GM23338 (cell line): ENCODE measurements around the gene FDX1. TPM values are rescaled to one million over a fixed set of nuclear protein-coding genes. Genes with fewer than 3 reads are reported as not detected.

Experiments
- ATAC-seq: fragments of 200-7000 bp; cut with Tn5 transposase; 3 replicates; pipeline ENCODE4 v1.9.1; 2020
- DNase-seq: peaks from one replicate; pipeline ENCODE4 v3.0.0-alpha.2; 2015; ENCODE audit warnings: low spot score
- H2AFZ ChIP-seq: fragments of 200-600 bp; sonication (generic); 2 replicates; pipeline ENCODE4 v1.8.0; 2016; ENCODE audit warnings: antibody characterized with exemption, mild to moderate bottlenecking, moderate library complexity
- H3F3A ChIP-seq: fragments of 200-600 bp; sonication (generic); replicated peaks from 2 replicates; pipeline ENCODE4 v1.8.0; 2017; ENCODE audit warnings: antibody characterized with exemption, mixed run types, low read depth
- H3K27ac ChIP-seq: fragments of 200-600 bp; sonication (generic); 2 replicates; pipeline ENCODE4 v1.6.1; 2016; ENCODE audit warnings: low read depth
- H3K27me3 ChIP-seq: fragments of 200-600 bp; sonication (generic); 2 replicates; pipeline ENCODE4 v1.8.0; 2016; ENCODE audit warnings: mild to moderate bottlenecking, mixed run types, moderate library complexity; ENCODE audit not compliant: insufficient read depth
- H3K36me3 ChIP-seq: fragments of 200-600 bp; sonication (generic); 2 replicates; pipeline ENCODE4 v1.8.0; 2016; ENCODE audit warnings: mild to moderate bottlenecking; ENCODE audit not compliant: insufficient read depth
- H3K4me1 ChIP-seq: fragments of 200-600 bp; sonication (generic); 2 replicates; pipeline ENCODE4 v1.8.0; 2016; ENCODE audit warnings: mild to moderate bottlenecking, moderate library complexity; ENCODE audit not compliant: insufficient read depth
- H3K4me2 ChIP-seq: fragments of 200-600 bp; sonication (generic); 2 replicates; pipeline ENCODE4 v1.7.1; 2017; ENCODE audit warnings: mixed run types
- H3K4me3 ChIP-seq: fragments of 200-600 bp; sonication (generic); 2 replicates; pipeline ENCODE4 v1.6.1; 2016; ENCODE audit warnings: mixed run types
- H3K79me2 ChIP-seq: fragments of 200-600 bp; sonication (generic); replicated peaks from 2 replicates; pipeline ENCODE4 v1.8.0; 2017; ENCODE audit warnings: mild to moderate bottlenecking; ENCODE audit not compliant: insufficient read depth
- H3K9me2 ChIP-seq: fragments of 200-600 bp; sonication (generic); 2 replicates; pipeline ENCODE4 v1.8.0; 2017; ENCODE audit not compliant: insufficient read depth
- H4K20me1 ChIP-seq: fragments of 200-600 bp; sonication (generic); replicated peaks from 2 replicates; pipeline ENCODE4 v1.8.0; 2017; ENCODE audit warnings: mild to moderate bottlenecking; ENCODE audit not compliant: insufficient read depth
- H3K27ac Mint-ChIP-seq: 2 replicates; pipeline ENCODE4 v1.8.0; 2020; ENCODE audit warnings: inconsistent platforms, mild to moderate bottlenecking, moderate library complexity, mixed read lengths
- H3K27me3 Mint-ChIP-seq: 3 replicates; pipeline ENCODE4 v1.8.0; 2022; ENCODE audit warnings: low read depth, mild to moderate bottlenecking, moderate library complexity, mixed read lengths, inconsistent platforms; ENCODE audit not compliant: insufficient read depth, poor library complexity
- H3K36me3 Mint-ChIP-seq: 3 replicates; pipeline ENCODE4 v1.8.0; 2021; ENCODE audit warnings: low read depth, mild to moderate bottlenecking, inconsistent platforms, moderate library complexity, mixed read lengths
- H3K4me1 Mint-ChIP-seq: 3 replicates; pipeline ENCODE4 v1.8.0; 2020; ENCODE audit warnings: mild to moderate bottlenecking, inconsistent platforms, mixed read lengths
- H3K4me3 Mint-ChIP-seq: 3 replicates; pipeline ENCODE4 v1.8.0; 2021; ENCODE audit warnings: moderate library complexity, mild to moderate bottlenecking, inconsistent platforms, mixed read lengths
- H3K9me3 Mint-ChIP-seq: 3 replicates; pipeline ENCODE4 v1.8.0; 2020; ENCODE audit warnings: moderate library complexity, mild to moderate bottlenecking, inconsistent platforms, mixed read lengths
- CREB1 ChIP-seq: fragments of 250-450 bp; sonication (Bioruptor Pico); IDR thresholded peaks from 2 replicates; pipeline ENCODE4 v1.5.0; 2020; ENCODE audit warnings: low read depth, mild to moderate bottlenecking, moderate library complexity
- CTCF ChIP-seq, 2 experiments: fragments of 200-600 bp in 1 of 2; sonication (generic) in 1 of 2; conservative IDR thresholded peaks; 2 replicates each; pipeline versions ENCODE4 v1.5.1 to v1.6.1; 2016 to 2017; ENCODE audit warnings: antibody characterized with exemption in 2 of 2, low read depth in 2 of 2, mild to moderate bottlenecking in 2 of 2, moderate library complexity in 1 of 2
- ETS1 ChIP-seq: IDR thresholded peaks from 2 replicates; pipeline ENCODE4 v1.6.1; 2016; ENCODE audit warnings: antibody characterized with exemption
- EZH2 ChIP-seq: fragments of 200-600 bp; sonication (generic); IDR thresholded peaks from one replicate; pipeline ENCODE4 v1.8.0; 2017; ENCODE audit warnings: antibody characterized with exemption, mild to moderate bottlenecking, low read depth; ENCODE audit not compliant: unreplicated experiment
- EZH2phosphoT487 ChIP-seq: fragments of 200-600 bp; sonication (generic); IDR thresholded peaks from one replicate; pipeline ENCODE4 v1.8.1; 2018; ENCODE audit warnings: antibody characterized with exemption; ENCODE audit not compliant: unreplicated experiment
- JUNB ChIP-seq: IDR thresholded peaks from one replicate; pipeline ENCODE4 v1.6.1; 2016; ENCODE audit warnings: antibody characterized with exemption; ENCODE audit not compliant: unreplicated experiment
- NANOG ChIP-seq: IDR thresholded peaks from 2 replicates; pipeline ENCODE4 v1.6.1; 2016; ENCODE audit warnings: antibody characterized with exemption, borderline replicate concordance
- POLR2AphosphoS5 ChIP-seq: IDR thresholded peaks from 2 replicates; pipeline ENCODE4 v1.6.1; 2016; ENCODE audit warnings: antibody characterized with exemption, low read depth
- REST ChIP-seq: IDR thresholded peaks from one replicate; pipeline ENCODE4 v1.6.1; 2018; ENCODE audit warnings: antibody characterized with exemption; ENCODE audit not compliant: unreplicated experiment
- ZNF114 ChIP-seq: fragments of 250-450 bp; sonication (Bioruptor Pico); IDR thresholded peaks from 2 replicates; pipeline ENCODE4 v1.5.0; 2020; ENCODE audit warnings: mild to moderate bottlenecking, moderate library complexity
- polyA plus RNA-seq: library from polyadenylated mRNA; unstranded; fragments of >200 nt; fragmentation: Nextera tagmentation; extraction: Ambion mirVana; gene quantifications from 2 replicates; pipeline ENCODE4 v1.2.1, GENCODE V29; 2016
- total RNA-seq: library from RNA; depleted of rRNA; stranded (reverse); fragments of >200 nt; shearing (Covaris generic); gene quantifications from 2 replicates; pipeline ENCODE4 v1.2.3, GENCODE V29; 2014

The FDX1 gene
- total and polyA plus RNA-seq, 2 experiments from 2014 or later = 11.1 to 15.9 TPM

- H3K27ac ChIP-seq = no peak overlapping the region
- Mint-ChIP-seq H3K36me3 (no peaks in the 10 kb centered on the region), H3K27ac (no peak overlapping the region), H3K9me3 (no peaks in the 10 kb centered on the region), H3K4me3 (no peak overlapping the region), H3K4me1 (peaks cover 7% of the 10 kb centered on the region), H3K27me3 (no peaks in the 10 kb centered on the region)
- ATAC-seq (no peak), DNase-seq (no peak)
- no peaks in the 10 kb centered on the region for H3K36me3 ChIP-seq
- no peak for TF ChIP-seq ETS1
- H4K20me1 ChIP-seq = no peaks in the 10 kb centered on the region
- no peak overlapping the region for H3K4me3 ChIP-seq
- peaks cover 5% of the 10 kb centered on the region; the same call in 1 of the 2 replicates for H3K9me2 ChIP-seq
- no peaks in the 10 kb centered on the region for H3F3A ChIP-seq
- peaks cover 6% of the 10 kb centered on the region for H3K4me1 ChIP-seq
- no peak overlapping the region for H3K4me2 ChIP-seq
- H3K79me2 ChIP-seq = no peaks in the 10 kb centered on the region
- H3K27me3 ChIP-seq = no peaks in the 10 kb centered on the region
- no peak overlapping the region for H2AFZ ChIP-seq
Measured at GRCh38 chr11:110469127-110469526, 39.4 kb downstream of the FDX1 start.

- Mint-ChIP-seq H3K27me3 (no peaks in the 10 kb centered on the region), H3K36me3 (no peaks in the 10 kb centered on the region), H3K4me1 (peaks cover 18% of the 10 kb centered on the region), H3K4me3 (no peak overlapping the region), H3K27ac (no peak overlapping the region), H3K9me3 (no peaks in the 10 kb centered on the region)
- no peaks in the 10 kb centered on the region for H4K20me1 ChIP-seq
- H3K4me1 ChIP-seq = peaks cover 11% of the 10 kb centered on the region
- H3K27me3 ChIP-seq = no peaks in the 10 kb centered on the region
- no peak overlapping the region for H3K27ac ChIP-seq
- ATAC-seq (no peak), DNase-seq (no peak)
- H3F3A ChIP-seq = no peaks in the 10 kb centered on the region
- H3K9me2 ChIP-seq = peaks cover 5% of the 10 kb centered on the region; the same call in 1 of the 2 replicates
- no peak overlapping the region for H3K4me3 ChIP-seq
- H2AFZ ChIP-seq = no peak overlapping the region
- H3K36me3 ChIP-seq = no peaks in the 10 kb centered on the region
- TF ChIP-seq CTCF (conservative IDR thresholded peaks at IDR 0.05; ENCODE audit: low read depth in 2 of 2) = no peak
- no peaks in the 10 kb centered on the region for H3K79me2 ChIP-seq
- H3K4me2 ChIP-seq = no peak overlapping the region
Measured at GRCh38 chr11:110470716-110471115, 41.0 kb downstream of the FDX1 start.

GRCh38 chr11:110471371-110471770 is 41.6 kb downstream of the FDX1 start:
- no peaks in the 10 kb centered on the region for H3K36me3 Mint-ChIP-seq
- no peak overlapping the region for H3K27ac Mint-ChIP-seq
- no peaks in the 10 kb centered on the region for H3K27me3 Mint-ChIP-seq
- Histone ChIP-seq H3K36me3 (no peaks in the 10 kb centered on the region), H3K9me2 (peaks cover 5% of the 10 kb centered on the region; the same call in 1 of the 2 replicates), H3K4me3 (no peak overlapping the region), H3K79me2 (no peaks in the 10 kb centered on the region), H3K27me3 (no peaks in the 10 kb centered on the region), H3K4me1 (peaks cover 11% of the 10 kb centered on the region), H3K27ac (no peak overlapping the region), H4K20me1 (no peaks in the 10 kb centered on the region), H3F3A (no peaks in the 10 kb centered on the region), H2AFZ (no peak overlapping the region), H3K4me2 (no peak overlapping the region)
- H3K4me3 Mint-ChIP-seq = no peak overlapping the region
- DNase-seq (no peak), ATAC-seq (no peak)
- peaks cover 18% of the 10 kb centered on the region for H3K4me1 Mint-ChIP-seq
- no peaks in the 10 kb centered on the region for H3K9me3 Mint-ChIP-seq
- TF ChIP-seq NANOG (no peak), CREB1 (CRISPR knock-in tag) (no peak), ETS1 (no peak), JUNB (no peak), EZH2 (no peak), REST (no peak), CTCF (conservative IDR thresholded peaks at IDR 0.05; ENCODE audit: low read depth in 2 of 2) (no peak), POLR2AphosphoS5 (no peak), EZH2phosphoT487 (no peak), ZNF114 (no peak)
